CD4-positive, alpha-beta T cell treated with Interleukin-2 at 100 ng/mL for 4 hours (primary cell): Measurements from ENCODE around the gene LCNL1.

Experiments
- DNase-seq: peaks from one replicate; pipeline ENCODE4 v3.0.0-alpha.2; 2020; ENCODE audit warnings: low spot score

The LCNL1 gene

DNA sequence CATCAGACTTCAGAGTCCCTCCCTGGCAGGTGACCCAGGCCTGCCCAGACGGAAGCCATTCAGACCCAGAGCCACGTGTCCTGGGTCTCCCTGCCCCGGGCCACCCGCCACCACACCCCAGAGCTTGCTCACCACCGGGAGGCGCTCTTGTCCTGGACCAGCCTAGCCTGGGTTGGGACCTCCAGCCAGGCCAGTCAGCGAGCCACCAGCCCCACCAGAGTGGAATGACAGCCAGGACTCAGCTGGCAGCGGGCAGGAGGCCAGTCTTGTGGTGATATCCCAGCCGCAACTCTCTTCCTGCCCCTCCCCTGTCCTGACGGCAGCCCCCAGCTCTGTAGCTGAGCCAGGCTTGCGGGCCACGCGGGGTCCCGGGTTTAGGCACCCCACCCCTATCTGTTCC is 7.1 kb upstream of the LCNL1 start:
- DNase-seq, result peak; percentile 33

GRCh38 chr9:136977223-136977622 is 5.6 kb upstream of the LCNL1 start, which contains the start of gene PTGDS:
Gene PTGDS (plus strand): TSS chr9:136977504. CDS start chr9:136977579, 75 bp downstream.
- no peak for DNase-seq

DNA sequence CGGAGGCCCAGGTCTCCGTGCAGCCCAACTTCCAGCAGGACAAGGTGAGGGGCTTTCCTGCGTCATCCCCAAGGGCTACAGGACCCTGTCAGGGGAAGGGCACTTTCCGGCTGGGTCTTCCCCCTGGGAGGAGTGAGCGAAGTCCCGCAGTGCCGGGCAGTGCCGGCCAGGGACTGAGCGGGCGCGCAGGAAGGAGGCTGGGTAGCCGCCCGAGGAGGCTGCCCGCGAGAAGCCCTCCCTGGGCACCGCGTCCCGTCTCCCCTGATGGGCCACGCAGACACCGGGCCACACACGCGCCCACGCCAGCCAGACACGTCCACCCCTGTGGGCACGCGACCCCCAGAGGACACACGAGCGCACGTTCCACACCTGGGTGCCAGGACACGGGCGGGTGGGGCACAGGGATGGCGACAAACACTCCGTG is 5.1 kb upstream of the LCNL1 start:
- DNase-seq, result no peak

DNA sequence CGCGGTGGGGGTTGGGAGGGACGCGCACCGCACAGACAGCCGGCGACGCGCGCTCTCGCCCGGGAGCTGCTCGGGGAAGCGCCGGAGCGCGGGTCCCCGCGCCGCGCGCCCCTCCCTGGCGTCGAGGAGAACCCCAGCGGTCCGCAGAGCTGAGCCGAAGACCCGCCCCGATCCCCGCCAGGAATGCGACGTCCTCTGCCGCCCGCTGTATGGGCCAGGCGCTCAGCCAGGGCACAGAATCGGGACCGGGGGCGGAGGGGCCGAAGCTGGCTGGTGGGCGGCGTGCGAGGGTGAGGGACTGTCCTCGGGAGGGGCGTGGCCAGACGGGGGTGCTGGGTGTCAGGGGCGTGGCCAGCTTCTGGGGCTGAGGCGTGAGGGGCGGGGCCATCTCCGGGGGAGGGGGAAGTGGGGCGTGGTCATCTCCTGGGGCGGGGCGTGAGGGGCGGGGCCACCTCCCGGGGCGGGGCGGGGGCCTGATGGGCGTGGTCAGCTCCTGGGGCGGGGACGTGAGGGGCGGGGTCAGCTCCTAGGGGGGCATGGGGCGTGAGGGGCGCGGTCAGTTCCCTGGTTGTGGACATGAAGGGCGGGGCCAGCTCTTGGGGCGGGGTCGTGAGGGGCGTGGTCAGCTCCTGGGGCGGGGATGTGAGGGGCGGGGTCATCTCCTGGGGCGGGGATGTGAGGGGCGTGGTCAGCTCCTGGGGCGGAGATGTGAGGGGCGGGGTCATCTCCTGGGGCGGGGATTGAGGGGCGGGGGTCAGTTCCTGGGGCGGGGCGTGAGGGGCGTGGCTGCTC is 4.5 kb upstream of the LCNL1 start:
- peak; percentile 54 for DNase-seq

GRCh38 chr9:136978865-136979544 is 3.8 kb upstream of the LCNL1 start:
- no peak for DNase-seq

DNA sequence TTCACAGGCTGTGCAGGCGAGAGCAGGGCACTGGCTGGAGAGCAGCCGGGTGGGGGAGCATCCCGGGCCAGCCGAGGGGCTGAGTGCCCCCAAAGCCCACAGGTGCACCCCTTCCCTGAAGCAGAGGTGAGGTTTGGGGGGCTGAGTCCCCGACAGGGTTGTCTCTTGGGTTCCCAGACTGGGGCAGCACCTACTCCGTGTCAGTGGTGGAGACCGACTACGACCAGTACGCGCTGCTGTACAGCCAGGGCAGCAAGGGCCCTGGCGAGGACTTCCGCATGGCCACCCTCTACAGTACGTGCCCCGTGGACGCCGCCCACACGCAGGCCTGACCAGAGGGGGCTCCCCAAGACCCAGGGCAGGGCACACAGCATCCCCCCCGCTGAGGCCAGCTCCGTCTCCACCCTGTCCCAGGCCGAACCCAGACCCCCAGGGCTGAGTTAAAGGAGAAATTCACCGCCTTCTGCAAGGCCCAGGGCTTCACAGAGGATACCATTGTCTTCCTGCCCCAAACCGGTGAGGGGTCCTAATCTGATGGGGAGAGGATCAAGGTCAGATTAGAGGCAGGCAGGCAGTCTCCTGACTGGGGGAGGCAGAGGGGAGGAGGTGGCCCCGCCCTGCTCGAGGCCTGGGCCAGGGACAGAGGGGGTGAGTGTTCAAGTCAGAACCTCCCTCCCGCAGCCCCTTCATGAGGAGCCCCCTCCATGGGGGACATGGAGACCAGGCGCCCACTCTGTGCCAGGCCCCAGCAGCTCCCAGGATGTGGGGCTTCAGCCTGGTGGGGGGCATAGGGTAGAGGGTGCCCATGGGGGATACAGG is 2.8 kb upstream of the LCNL1 start:
- no peak for DNase-seq

DNA sequence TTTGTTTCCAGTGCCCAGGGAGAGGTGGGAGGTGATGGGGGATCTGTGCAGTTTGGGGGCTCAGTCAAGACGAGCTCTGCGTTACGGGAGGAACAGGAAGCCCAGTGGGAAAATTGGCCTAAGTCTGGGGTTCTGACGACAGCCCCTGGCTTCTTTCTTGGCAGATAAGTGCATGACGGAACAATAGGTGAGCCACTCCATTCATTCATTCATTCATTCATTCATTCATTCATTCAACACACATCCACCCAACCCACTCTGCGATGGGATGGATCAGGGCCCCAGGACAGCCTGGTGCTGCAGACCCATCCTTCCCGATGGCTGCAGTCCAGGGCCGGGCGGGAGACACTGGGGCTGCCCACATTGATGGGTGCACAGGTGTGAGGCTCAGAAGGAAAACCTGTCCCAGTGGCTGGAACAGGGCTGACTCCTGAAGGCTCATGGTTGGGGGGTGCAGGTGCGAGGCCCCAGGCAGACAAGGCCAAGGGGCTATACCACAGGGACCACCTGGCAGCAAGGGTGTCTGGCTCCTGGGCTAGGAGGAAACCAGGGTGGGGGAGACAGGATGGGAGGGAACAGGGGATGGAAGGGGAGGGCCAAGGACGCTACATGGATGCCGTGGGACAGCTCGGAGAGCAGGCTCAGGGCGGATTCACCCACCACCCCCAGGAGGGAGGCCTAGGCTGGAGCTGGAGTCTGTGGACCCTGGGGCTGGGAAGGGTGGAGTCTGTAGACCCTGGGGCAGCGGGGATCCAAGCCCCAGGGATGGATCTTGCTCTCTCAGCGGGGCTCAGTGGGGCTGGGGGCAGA is 1.9 kb upstream of the LCNL1 start:
- no peak for DNase-seq

DNA sequence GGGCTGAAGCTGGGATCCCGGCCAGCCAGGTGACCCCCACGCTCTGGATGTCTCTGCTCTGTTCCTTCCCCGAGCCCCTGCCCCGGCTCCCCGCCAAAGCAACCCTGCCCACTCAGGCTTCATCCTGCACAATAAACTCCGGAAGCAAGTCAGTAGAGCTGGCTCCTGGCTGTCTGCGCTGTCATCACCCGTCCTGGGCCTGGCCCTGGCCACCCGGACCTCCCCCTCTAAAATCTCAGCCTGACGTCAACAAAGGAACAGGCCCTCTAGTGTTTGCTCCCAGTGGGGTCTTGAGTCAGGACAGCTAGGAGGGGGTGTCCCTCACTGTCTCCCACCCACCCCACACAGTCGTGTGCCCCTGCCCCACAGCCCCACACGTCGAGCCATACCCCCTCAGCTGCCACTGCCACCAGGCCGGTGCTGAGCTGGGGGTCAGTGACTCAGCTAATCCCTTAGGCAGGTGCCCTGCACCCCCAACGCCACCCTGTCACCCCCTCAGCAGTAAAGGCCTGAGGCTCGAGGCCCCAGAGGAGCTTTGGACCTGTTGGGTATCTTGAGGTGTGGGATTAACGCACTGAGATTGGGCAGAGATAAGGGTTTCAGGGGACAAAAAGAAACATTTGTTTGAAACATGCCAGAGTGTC is 1.1 kb upstream of the LCNL1 start:
- DNase-seq, result no peak

DNA sequence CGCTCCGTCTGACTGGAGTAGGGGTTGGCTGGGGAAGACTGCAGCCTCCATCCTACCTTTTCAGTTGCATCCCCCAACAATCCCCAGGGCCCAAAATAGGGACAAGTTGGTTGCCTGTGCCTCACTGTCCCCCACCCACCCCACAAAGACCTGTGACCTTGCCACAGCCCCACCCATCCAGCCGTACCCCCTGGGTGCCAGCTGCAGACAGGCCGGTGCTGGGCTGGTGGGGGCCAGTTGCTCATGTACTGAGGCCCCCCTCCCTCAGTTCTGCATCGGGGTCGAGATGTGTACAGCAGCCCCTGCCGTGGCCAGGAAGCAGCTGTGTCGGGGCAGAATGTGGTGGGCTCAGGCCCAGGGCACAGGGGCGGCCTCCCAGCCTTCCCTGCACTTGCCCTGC is 374 bp downstream of the LCNL1 start:
- DNase-seq, result no peak

DNA sequence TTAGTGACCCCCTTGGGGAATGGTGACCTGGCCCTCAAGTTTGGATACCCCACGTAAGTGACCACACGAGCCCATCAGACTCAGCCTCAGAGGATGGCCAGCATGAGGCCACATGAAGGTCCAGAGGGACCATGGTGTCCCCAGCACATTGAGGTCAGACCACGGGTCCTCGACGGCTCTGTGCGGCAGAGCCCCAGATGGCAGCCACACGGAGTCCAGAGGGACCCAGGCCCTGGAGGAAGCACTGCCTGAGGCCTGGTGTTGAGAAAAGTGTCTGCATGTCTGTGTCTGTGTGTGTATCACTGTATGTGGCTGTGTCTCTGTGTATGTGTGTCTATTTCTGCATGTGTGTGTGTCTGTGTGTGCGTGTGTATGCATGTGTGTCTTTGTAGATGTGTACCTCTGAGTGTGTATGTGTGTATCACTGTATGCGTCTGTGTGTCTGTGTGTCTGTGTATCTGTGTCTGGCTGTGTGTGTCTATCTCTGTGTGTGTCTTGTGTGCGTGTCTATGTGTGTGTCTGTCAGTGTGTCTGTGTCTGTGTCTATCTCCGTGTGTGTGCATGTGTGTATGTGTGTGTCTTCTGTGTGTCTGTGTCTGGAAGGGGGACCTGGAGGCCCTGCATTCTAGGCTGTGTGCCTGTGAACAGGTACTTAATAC is 992 bp downstream of the LCNL1 start:
- DNase-seq, result no peak

GRCh38 chr9:136984464-136985026 is 1.8 kb downstream of the LCNL1 start:
- DNase-seq, result no peak

GRCh38 chr9:136985027-136985602 is 2.3 kb downstream of the LCNL1 start:
- DNase-seq, result no peak

- DNase-seq, result no peak
These were observed 3.1 kb downstream of the LCNL1 start for GRCh38 chr9:136985853-136986252.

DNA sequence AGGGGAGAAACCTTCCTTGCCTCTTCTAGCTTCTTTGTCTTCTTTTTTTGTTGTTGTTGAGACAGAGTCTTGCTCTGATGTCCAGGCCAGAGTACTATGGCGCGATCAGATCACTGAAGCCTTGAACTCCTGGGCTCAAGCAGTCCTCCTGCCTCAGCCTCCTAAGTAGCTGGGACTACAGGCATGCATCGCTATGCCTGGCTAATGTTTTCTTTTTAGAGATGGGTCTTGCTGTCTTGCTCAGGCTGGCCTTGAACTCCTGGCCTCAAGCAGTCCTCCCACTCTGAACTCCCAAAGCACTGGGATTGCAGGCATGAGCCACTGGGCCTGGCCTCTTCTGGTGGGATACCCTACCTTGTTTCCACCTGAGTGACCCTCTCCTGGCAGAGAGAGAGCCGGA is 6.1 kb downstream of the LCNL1 start:
- DNase-seq, result no peak

DNA sequence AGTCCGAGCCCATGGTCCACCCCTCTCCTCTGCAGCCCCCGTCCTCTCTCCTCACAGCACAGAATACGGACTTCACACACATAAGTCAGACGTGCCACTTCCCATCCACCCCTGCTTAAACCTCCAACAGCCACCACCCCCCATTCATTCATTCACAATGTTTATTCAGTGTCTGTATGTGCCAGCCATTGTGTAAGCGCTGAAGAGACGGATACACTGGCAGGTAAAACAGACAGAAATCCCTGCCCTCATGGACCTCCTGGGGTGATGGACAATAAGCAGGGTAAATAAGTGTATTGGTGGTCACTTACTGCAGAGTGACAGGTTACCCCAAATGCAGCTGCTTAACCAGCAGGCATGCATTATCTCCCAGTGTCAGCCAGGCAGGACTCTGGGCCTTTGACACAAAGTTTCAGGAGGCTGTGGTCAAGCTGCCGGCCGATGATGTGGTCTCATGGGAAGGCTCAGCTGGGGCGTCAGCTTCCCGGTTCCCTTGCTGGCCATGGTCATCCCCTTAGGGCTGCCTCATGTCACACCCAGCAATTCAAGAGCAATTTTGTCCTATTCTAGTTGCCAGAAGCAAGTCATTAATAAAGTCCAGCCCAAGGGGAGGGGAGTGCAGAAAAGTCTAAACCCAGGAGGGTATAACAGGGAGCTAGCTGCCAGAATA is 7.6 kb downstream of the LCNL1 start:
- no peak for DNase-seq

- DNase-seq, result peak; percentile 92
These were observed 9.4 kb downstream of the LCNL1 start, which contains the start of gene PAXX for GRCh38 chr9:136991993-136992818. Gene PAXX (plus strand): TSS chr9:136992422. CDS start chr9:136992444, 22 bp downstream.

- no peak for DNase-seq
These were observed 10.1 kb downstream of the LCNL1 start for GRCh38 chr9:136992819-136993369.
